T-helper 2 cell treated with Interferon-gamma antibody and Interleukin-4, amounts not matched to agents 5 μg/mL and 100 μg/mL, for 36 hours (primary cell): Measurements from ENCODE around the gene TRPM3.

ENCODE experiments used
- DNase-seq: peaks from one replicate; pipeline ENCODE4 v3.0.0; 2021; ENCODE audit warnings: low spot score
- H3K27ac Mint-ChIP-seq: one replicate; pipeline ENCODE4 v1.8.0; 2021; ENCODE audit warnings: mild to moderate bottlenecking, mixed read lengths
- H3K27me3 Mint-ChIP-seq: one replicate; pipeline ENCODE4 v1.8.0; 2021; ENCODE audit warnings: low read depth, mixed read lengths
- H3K36me3 Mint-ChIP-seq: one replicate; pipeline ENCODE4 v1.8.0; 2021; ENCODE audit warnings: low read depth, mixed read lengths
- H3K4me1 Mint-ChIP-seq: one replicate; pipeline ENCODE4 v1.8.0; 2021; ENCODE audit warnings: low read depth, mixed read lengths
- H3K4me3 Mint-ChIP-seq: one replicate; pipeline ENCODE4 v1.8.0; 2022; ENCODE audit warnings: mild to moderate bottlenecking, moderate library complexity, mixed read lengths
- H3K9me3 Mint-ChIP-seq: one replicate; pipeline ENCODE4 v1.8.0; 2021; ENCODE audit warnings: mixed read lengths

The TRPM3 gene

DNA sequence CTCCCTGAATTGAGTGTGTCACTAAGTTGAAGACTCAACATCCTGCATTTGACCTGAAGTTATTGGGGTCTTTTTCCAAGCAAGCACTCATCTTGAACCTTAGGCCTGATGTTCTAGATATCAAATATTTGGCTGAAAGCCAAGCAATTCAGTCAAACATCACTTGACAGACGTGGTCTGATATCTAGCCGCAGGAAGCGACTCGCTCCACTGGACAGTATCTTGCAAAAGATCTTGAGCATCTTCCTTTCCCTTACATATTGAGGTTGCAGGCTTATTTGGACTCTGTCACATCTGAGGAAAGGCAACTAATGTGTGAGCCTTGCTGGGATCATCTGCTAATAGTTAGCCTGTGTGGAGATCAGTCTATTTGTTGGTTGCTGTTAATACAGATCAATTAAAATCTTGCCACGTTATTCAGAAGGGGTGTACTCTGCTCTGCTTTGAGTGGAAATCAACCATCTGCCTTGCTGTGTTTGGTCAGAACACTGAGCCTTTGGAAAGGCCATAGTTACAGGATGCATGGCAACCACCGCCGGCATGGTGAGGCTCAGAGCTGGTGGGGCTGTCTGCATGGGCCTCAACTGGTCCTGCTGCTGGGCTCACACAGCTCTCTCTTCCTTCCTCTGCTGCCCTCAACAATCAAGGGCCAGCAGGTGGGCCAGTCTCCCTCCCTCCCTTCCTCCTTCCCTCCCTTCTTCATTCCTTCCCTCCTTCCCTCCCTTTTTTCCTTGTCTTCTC lies 540.0 kb downstream of the TRPM3 start:
- Mint-ChIP-seq H3K36me3 (no peaks in the 10 kb centered on the region), H3K9me3 (no peaks in the 10 kb centered on the region), H3K27me3 (no peaks in the 10 kb centered on the region), H3K4me3 (no peak overlapping the region), H3K4me1 (peaks cover 6% of the 10 kb centered on the region), H3K27ac (no peak overlapping the region)
- DNase-seq = no peak

DNA sequence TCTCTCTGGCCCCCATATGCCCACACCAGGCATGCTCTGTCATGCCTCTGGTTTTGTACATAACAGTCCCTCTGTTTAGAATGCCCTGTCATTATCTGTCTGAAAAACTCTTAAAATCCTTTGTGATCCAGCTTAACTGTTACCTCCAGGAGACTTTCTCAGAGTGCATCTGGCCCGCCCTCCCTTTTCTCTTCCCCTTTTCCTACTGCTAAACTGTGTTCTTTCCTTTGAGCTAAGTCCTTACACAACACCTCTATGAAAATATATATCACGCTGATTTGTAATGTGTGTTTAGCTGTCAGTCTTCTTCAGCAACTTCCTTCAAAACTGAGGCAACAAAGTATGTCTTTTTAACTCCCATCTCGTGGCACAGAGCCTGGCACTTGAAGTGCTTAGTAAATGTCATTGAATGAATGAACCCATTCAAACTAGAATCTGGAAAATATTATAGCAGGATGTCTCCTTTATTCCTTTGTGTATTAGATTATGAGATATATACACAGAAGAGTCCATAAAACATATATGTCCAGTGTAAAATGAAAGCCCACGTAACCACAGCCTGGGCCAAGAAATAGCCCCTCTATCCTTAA lies 540.7 kb downstream of the TRPM3 start:
- Mint-ChIP-seq H3K4me1 (peaks cover 6% of the 10 kb centered on the region), H3K27ac (no peak overlapping the region), H3K36me3 (no peaks in the 10 kb centered on the region), H3K9me3 (no peaks in the 10 kb centered on the region), H3K27me3 (no peaks in the 10 kb centered on the region), H3K4me3 (no peak overlapping the region)
- DNase-seq = no peak

DNA sequence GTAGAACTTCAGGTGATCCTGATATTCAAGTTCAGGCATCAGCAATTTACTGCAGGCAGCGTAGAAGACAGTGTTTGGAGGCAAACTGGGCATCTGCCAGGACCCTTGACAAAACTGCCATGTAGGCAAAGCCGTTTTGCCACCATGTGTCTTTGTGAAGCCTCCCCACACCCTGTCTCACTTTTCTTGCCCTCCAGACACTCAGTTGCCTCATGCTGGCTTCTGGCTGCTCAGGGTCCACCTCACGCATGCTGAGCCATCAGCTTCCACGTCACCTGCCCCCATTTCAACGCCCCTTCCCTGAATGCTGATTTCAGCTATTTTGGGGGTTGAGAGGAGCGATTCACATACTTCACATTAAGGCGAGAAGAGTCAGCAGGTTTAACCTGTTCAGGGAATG lies 541.7 kb downstream of the TRPM3 start:
- DNase-seq = no peak
- Mint-ChIP-seq H3K27ac (no peak overlapping the region), H3K4me3 (no peak overlapping the region), H3K27me3 (no peaks in the 10 kb centered on the region), H3K4me1 (peaks cover 6% of the 10 kb centered on the region), H3K9me3 (no peaks in the 10 kb centered on the region), H3K36me3 (no peaks in the 10 kb centered on the region)

DNA sequence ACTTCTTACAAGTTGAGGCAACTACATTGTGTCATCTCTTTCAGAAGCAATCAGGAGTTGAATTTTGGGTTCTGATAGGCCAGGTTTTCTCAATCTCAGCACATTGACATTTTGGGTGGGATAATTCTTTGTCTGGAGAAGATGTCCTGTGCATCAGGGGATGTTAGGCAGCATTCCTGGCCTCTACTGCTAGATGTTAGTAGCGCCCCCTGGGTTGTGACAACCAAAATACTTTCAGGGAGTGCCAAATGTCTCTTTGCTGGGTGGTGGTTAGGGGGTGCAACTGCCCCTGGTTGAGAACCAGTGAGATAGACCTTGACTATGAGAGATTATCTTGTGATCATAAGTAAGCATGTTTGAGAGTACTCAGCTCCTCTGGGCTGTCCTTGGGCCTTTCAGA lies 542.7 kb downstream of the TRPM3 start:
- peaks cover 6% of the 10 kb centered on the region for H3K4me1 Mint-ChIP-seq
- no peaks in the 10 kb centered on the region for H3K27me3 Mint-ChIP-seq
- no peak overlapping the region for H3K4me3 Mint-ChIP-seq
- no peak overlapping the region for H3K27ac Mint-ChIP-seq
- DNase-seq = no peak
- no peaks in the 10 kb centered on the region for H3K9me3 Mint-ChIP-seq
- no peaks in the 10 kb centered on the region for H3K36me3 Mint-ChIP-seq

- Mint-ChIP-seq H3K9me3 (no peaks in the 10 kb centered on the region), H3K36me3 (no peaks in the 10 kb centered on the region), H3K4me1 (peaks cover 6% of the 10 kb centered on the region), H3K27me3 (no peaks in the 10 kb centered on the region), H3K4me3 (no peak overlapping the region), H3K27ac (no peak overlapping the region)
- no peak for DNase-seq
Observed at GRCh38 chr9:70577671-70578070, 543.8 kb downstream of the TRPM3 start.

DNA sequence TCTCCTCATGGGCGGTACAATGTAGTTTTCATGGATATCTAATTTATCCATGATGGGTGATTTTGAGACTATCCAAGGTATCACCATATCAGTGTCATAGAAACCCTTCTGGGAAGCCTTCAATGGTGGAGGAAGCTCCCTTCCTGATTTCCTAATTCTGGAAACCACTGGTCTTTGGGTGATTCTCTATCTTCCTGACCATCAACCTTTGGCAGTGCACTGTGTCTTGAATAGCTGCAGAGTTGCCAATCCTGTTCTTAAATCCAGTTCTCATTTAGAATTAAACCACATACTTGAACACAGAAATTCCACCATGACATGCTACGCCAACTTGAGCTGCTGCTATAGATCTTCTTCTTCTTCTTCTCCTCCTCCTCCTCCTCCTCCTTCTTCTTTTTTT lies 545.3 kb downstream of the TRPM3 start:
- Mint-ChIP-seq H3K27ac (no peak overlapping the region), H3K4me3 (no peak overlapping the region), H3K4me1 (peaks cover 3% of the 10 kb centered on the region)

GRCh38 chr9:70574151-70574837 lies 547.1 kb downstream of the TRPM3 start:
- no peak overlapping the region for H3K4me3 Mint-ChIP-seq
- no peaks in the 10 kb centered on the region for H3K36me3 Mint-ChIP-seq
- no peak for DNase-seq
- peaks cover 4% of the 10 kb centered on the region for H3K9me3 Mint-ChIP-seq
- H3K27me3 Mint-ChIP-seq = no peaks in the 10 kb centered on the region
- H3K27ac Mint-ChIP-seq = no peak overlapping the region
- H3K4me1 Mint-ChIP-seq = no peaks in the 10 kb centered on the region

More for the DNA sequence above, 545.3 kb downstream of the TRPM3 start:
- Mint-ChIP-seq H3K36me3 (no peaks in the 10 kb centered on the region), H3K9me3 (no peaks in the 10 kb centered on the region), H3K27me3 (no peaks in the 10 kb centered on the region)
- DNase-seq = no peak

- H3K36me3 Mint-ChIP-seq = no peaks in the 10 kb centered on the region
- no peaks in the 10 kb centered on the region for H3K4me1 Mint-ChIP-seq
- H3K9me3 Mint-ChIP-seq = peaks cover 4% of the 10 kb centered on the region
- H3K27ac Mint-ChIP-seq = no peak overlapping the region
- no peaks in the 10 kb centered on the region for H3K27me3 Mint-ChIP-seq
- DNase-seq = no peak
- H3K4me3 Mint-ChIP-seq = no peak overlapping the region
Observed at GRCh38 chr9:70573308-70573707, 548.1 kb downstream of the TRPM3 start.

DNA sequence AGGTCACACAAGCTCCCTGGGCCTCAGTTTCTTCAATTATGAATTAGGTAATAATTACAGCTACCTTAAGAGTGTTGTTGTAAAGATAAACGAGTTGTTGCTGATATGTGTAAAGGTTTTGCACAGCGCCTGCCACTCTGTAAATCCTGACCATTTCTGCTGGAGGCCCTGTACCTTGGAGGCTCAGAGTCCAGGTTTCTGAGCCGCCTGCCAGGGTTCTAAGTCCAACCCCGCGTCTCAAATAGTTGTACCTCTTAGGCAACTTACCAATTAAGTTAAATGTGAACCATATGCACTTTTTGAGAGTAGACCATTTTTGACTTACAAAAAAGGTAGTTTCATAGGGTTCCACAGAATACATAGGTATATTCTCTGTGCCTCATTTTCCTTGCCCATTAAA lies 550.2 kb downstream of the TRPM3 start:
- H3K4me3 Mint-ChIP-seq = no peak overlapping the region
- H3K9me3 Mint-ChIP-seq = peaks cover 4% of the 10 kb centered on the region
- DNase-seq = no peak
- H3K4me1 Mint-ChIP-seq = peaks cover 11% of the 10 kb centered on the region
- H3K36me3 Mint-ChIP-seq = no peaks in the 10 kb centered on the region
- H3K27me3 Mint-ChIP-seq = no peaks in the 10 kb centered on the region
- H3K27ac Mint-ChIP-seq = no peak overlapping the region

DNA sequence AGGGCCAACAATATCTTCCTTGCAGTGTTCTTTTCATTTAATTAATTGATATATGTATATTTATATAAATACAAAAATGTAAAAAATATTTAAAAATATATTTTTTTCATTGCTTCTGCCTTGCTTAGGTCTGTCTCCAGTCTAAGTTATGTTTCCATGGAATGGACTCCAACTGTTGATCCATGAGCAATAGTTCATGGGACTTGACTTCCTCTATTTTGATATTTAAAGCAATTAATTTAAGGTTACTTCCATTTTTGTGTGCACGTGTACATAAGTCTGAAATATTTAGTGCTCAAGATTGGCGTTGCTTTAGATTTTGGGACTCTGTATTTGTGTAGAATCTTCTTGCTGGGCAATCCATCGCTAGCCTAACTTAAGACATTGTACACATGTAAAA lies 551.6 kb downstream of the TRPM3 start:
- Mint-ChIP-seq H3K27ac (no peak overlapping the region), H3K4me3 (no peak overlapping the region), H3K9me3 (peaks cover 4% of the 10 kb centered on the region), H3K4me1 (peaks cover 21% of the 10 kb centered on the region), H3K27me3 (no peaks in the 10 kb centered on the region), H3K36me3 (no peaks in the 10 kb centered on the region)
- DNase-seq = no peak

GRCh38 chr9:70569070-70569772 lies 552.2 kb downstream of the TRPM3 start:
- Mint-ChIP-seq H3K36me3 (no peaks in the 10 kb centered on the region), H3K27ac (no peak overlapping the region), H3K4me1 (peaks cover 27% of the 10 kb centered on the region), H3K4me3 (no peak overlapping the region), H3K9me3 (peaks cover 4% of the 10 kb centered on the region), H3K27me3 (no peaks in the 10 kb centered on the region)
- no peak for DNase-seq

GRCh38 chr9:70567511-70567910 lies 553.9 kb downstream of the TRPM3 start:
- no peak overlapping the region for H3K4me3 Mint-ChIP-seq
- H3K9me3 Mint-ChIP-seq = peaks cover 4% of the 10 kb centered on the region
- no peaks in the 10 kb centered on the region for H3K27me3 Mint-ChIP-seq
- H3K27ac Mint-ChIP-seq = no peak overlapping the region
- H3K4me1 Mint-ChIP-seq = peaks cover 43% of the 10 kb centered on the region
- DNase-seq = no peak
- H3K36me3 Mint-ChIP-seq = peaks cover 4% of the 10 kb centered on the region

DNA sequence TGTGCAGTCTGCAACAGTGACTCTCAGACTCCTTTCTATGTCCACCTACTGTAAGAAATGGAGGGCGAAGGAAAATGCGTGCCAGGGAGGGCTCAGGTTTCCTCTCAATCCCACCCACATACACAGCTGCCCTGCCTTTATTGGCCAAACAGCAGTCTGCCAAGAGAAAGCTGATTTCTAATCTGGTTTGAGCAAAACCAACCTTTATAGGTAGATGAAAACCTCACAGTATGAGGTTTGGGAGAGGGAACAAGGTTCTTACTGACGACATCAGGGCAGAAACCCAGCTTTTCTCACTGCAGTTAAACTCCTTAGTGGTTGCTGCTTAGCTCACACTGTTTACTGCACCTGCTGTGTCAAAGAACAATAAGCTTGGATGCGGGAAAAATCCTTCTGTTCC lies 554.7 kb downstream of the TRPM3 start:
- no peak for DNase-seq
- H3K36me3 Mint-ChIP-seq = peaks cover 4% of the 10 kb centered on the region
- peak overlapping the region; percentile 8 for H3K27ac Mint-ChIP-seq
- peaks cover 4% of the 10 kb centered on the region for H3K9me3 Mint-ChIP-seq
- no peaks in the 10 kb centered on the region for H3K27me3 Mint-ChIP-seq
- H3K4me1 Mint-ChIP-seq = peaks cover 46% of the 10 kb centered on the region
- no peak overlapping the region for H3K4me3 Mint-ChIP-seq

- H3K4me1 Mint-ChIP-seq = peaks cover 50% of the 10 kb centered on the region
- DNase-seq = no peak
- peaks cover 4% of the 10 kb centered on the region for H3K9me3 Mint-ChIP-seq
- peak overlapping the region; percentile 32 for H3K27ac Mint-ChIP-seq
- no peaks in the 10 kb centered on the region for H3K27me3 Mint-ChIP-seq
- peaks cover 4% of the 10 kb centered on the region for H3K36me3 Mint-ChIP-seq
- H3K4me3 Mint-ChIP-seq = no peak overlapping the region
Observed at GRCh38 chr9:70566066-70566465, 555.4 kb downstream of the TRPM3 start.
